HepG2 (cell line): ENCODE results near the gene UBAP1L. TPM values are rescaled to one million over a fixed set of nuclear protein-coding genes. Genes with fewer than 3 reads are reported as not detected.

Experiments
- CHD2 ChIP-seq: IDR thresholded peaks from 2 replicates; pipeline ENCODE4 v1.6.1; 2011; ENCODE audit warnings: low read depth, low read length, improper control_type of control experiment
- MEIS2 ChIP-seq: sonication (generic); formaldehyde crosslinking; IDR thresholded peaks from 2 replicates; pipeline ENCODE4 v1.9.0; 2021; ENCODE audit warnings: mild to moderate bottlenecking, missing genetic modification reagents
- NR1H2 ChIP-seq: sonication (generic); formaldehyde crosslinking; IDR thresholded peaks from 2 replicates; pipeline ENCODE4 v1.8.1; 2022; ENCODE audit warnings: low read depth, missing genetic modification reagents, borderline replicate concordance
- RFX1 ChIP-seq: fragments of 450-650 bp; IDR thresholded peaks from 2 replicates; pipeline ENCODE4 v1.6.1; 2017
- TIGD3 ChIP-seq: sonication (generic); formaldehyde crosslinking; IDR thresholded peaks from 2 replicates; pipeline ENCODE4 v1.5.1; 2020; ENCODE audit warnings: mild to moderate bottlenecking, missing genetic modification reagents, borderline replicate concordance
- ZKSCAN1 ChIP-seq: fragments of 150-350 bp; IDR thresholded peaks from 2 replicates; pipeline ENCODE4 v1.6.1; 2014; ENCODE audit warnings: low read length
- ZNF101 ChIP-seq: sonication (generic); formaldehyde crosslinking; IDR thresholded peaks from 2 replicates; pipeline ENCODE4 v1.4.0; 2020; ENCODE audit warnings: mild to moderate bottlenecking, low read depth, missing genetic modification reagents, borderline replicate concordance
- ZNF17 ChIP-seq: sonication (generic); formaldehyde crosslinking; IDR thresholded peaks from 2 replicates; pipeline ENCODE4 v1.5.0; 2020; ENCODE audit warnings: mild to moderate bottlenecking, missing genetic modification reagents
- ZNF251 ChIP-seq: sonication (generic); formaldehyde crosslinking; IDR thresholded peaks from 2 replicates; pipeline ENCODE4 v1.9.0; 2021; ENCODE audit warnings: mild to moderate bottlenecking, missing genetic modification reagents
- ZNF343 ChIP-seq: sonication (generic); formaldehyde crosslinking; IDR thresholded peaks from 2 replicates; pipeline ENCODE4 v1.4.0; 2020; ENCODE audit warnings: mild to moderate bottlenecking, missing genetic modification reagents
- ZNF546 ChIP-seq: sonication (generic); formaldehyde crosslinking; conservative IDR thresholded peaks from 2 replicates; pipeline ENCODE4 v1.8.1; 2023; ENCODE audit warnings: mild to moderate bottlenecking, missing genetic modification reagents
- ZNF562 ChIP-seq: sonication (generic); formaldehyde crosslinking; IDR thresholded peaks from 2 replicates; pipeline ENCODE4 v1.8.0; 2022; ENCODE audit warnings: missing genetic modification reagents, borderline replicate concordance
- ZNF639 ChIP-seq: conservative IDR thresholded peaks from 2 replicates; pipeline ENCODE4 v1.6.1; 2018; ENCODE audit warnings: missing genetic modification reagents
- ZNF644 ChIP-seq: IDR thresholded peaks from 2 replicates; pipeline ENCODE4 v1.6.1; 2016; ENCODE audit warnings: low read depth
- ZNF678 ChIP-seq: sonication (generic); formaldehyde crosslinking; IDR thresholded peaks from 2 replicates; pipeline ENCODE4 v1.4.0; 2020; ENCODE audit warnings: mild to moderate bottlenecking, missing genetic modification reagents
- ZNF691 ChIP-seq: sonication (generic); formaldehyde crosslinking; IDR thresholded peaks from 2 replicates; pipeline ENCODE4 v1.4.0; 2020; ENCODE audit warnings: missing genetic modification reagents, low read depth, mild to moderate bottlenecking, borderline replicate concordance
- ZNF766 ChIP-seq: sonication (generic); formaldehyde crosslinking; IDR thresholded peaks from 2 replicates; pipeline ENCODE4 v1.5.0; 2020; ENCODE audit warnings: missing genetic modification reagents, borderline replicate concordance
- ZNF772 ChIP-seq: sonication (generic); formaldehyde crosslinking; IDR thresholded peaks from 2 replicates; pipeline ENCODE4 v1.5.0; 2020; ENCODE audit warnings: mild to moderate bottlenecking, missing genetic modification reagents
- ZNF850 ChIP-seq: sonication (generic); formaldehyde crosslinking; conservative IDR thresholded peaks from 2 replicates; pipeline ENCODE4 v1.9.0; 2021; ENCODE audit warnings: mild to moderate bottlenecking, missing genetic modification reagents
- ZNF883 ChIP-seq: sonication (generic); formaldehyde crosslinking; IDR thresholded peaks from 2 replicates; pipeline ENCODE4 v1.5.1; 2020; ENCODE audit warnings: mild to moderate bottlenecking, missing genetic modification reagents; ENCODE audit errors: not compliant biosample characterization
- polyA plus RNA-seq, 8 experiments: library from polyadenylated mRNA; depleted of rRNA in 3 of 8; stranded (reverse) in 7 of 8; unstranded in 1 of 8; fragments of >200 nt; fragmentation: Illumina TruSeq in 4 of 8; extraction: Trizol in 4 of 8; gene quantifications; 2 replicates each; pipeline versions ENCODE4 v1.2.1 to v1.2.3, GENCODE V29; 2011 to 2016; ENCODE audit warnings: low read depth in 4 of 8, missing spikeins in 1 of 8, mixed read lengths in 1 of 8; ENCODE audit not compliant: insufficient read depth in 1 of 8
- total RNA-seq, 5 experiments: library from RNA; depleted of rRNA; stranded (reverse); fragments of >200 nt; fragmentation: Illumina TruSeq; extraction: Trizol; gene quantifications; 2 replicates each; pipeline ENCODE4 v1.2.3, GENCODE V29; 2016; ENCODE audit warnings: low read depth in 1 of 5
- TF ChIP-seq, protein P1 (sequence below): sonication (generic); formaldehyde crosslinking; IDR thresholded peaks from 2 replicates; pipeline ENCODE4 v1.4.0; 2020; ENCODE audit warnings: missing genetic modification reagents
- TF ChIP-seq, protein P2 (sequence below): sonication (generic); formaldehyde crosslinking; IDR thresholded peaks from 2 replicates; pipeline ENCODE4 v1.5.0; 2020; ENCODE audit warnings: mild to moderate bottlenecking, missing genetic modification reagents
- TF ChIP-seq, protein P3 (sequence below): sonication (generic); formaldehyde crosslinking; IDR thresholded peaks from 2 replicates; pipeline ENCODE4 v1.4.0; 2020; ENCODE audit warnings: mild to moderate bottlenecking, missing genetic modification reagents

UBAP1L gene
- total and polyA plus RNA-seq, 2 of the 13 experiments (the other 11 are each of a cell fraction or from before 2014, with no cell fraction given): 0.86 to 1.4 TPM

DNA sequence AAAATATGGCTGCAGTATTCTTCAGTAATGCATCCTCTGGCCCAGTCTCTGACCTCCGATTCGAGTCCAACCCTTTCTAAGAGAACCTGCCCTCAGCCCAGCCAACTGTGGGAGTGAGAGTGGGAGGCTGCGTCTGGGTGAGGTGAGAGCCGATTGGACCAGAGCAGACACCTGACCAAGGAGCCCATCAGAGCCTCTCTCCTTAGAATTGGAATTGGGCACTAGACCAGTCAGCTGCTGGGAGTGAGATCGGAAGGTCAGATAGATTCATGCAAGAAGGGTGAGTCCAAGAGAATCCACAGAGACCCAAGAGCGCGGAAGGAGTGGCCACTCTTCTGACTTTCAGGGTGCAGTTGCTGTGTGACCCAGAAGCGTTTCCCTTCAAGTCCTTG lies 57.5 kb downstream of the UBAP1L start (continued):
- TF ChIP-seq, protein P1, sequence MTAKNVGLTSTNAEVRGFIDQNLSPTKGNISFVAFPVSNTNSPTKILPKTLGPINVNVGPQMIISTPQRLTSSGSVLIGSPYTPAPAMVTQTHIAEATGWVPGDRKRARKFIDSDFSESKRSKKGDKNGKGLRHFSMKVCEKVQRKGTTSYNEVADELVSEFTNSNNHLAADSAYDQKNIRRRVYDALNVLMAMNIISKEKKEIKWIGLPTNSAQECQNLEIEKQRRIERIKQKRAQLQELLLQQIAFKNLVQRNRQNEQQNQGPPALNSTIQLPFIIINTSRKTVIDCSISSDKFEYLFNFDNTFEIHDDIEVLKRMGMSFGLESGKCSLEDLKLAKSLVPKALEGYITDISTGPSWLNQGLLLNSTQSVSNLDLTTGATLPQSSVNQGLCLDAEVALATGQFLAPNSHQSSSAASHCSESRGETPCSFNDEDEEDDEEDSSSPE (CRISPR knock-in tag): no peak
- no peak for TF ChIP-seq CHD2
- no peak for TF ChIP-seq ZKSCAN1
- TF ChIP-seq ZNF772: no peak
- TF ChIP-seq ZNF678: no peak
- no peak for TF ChIP-seq ZNF562 (CRISPR knock-in tag)
- no peak for TF ChIP-seq ZNF17 (CRISPR knock-in tag)
- no peak for TF ChIP-seq ZNF883
- TF ChIP-seq ZNF546 (CRISPR knock-in tag): no peak
- TF ChIP-seq, protein P2, sequence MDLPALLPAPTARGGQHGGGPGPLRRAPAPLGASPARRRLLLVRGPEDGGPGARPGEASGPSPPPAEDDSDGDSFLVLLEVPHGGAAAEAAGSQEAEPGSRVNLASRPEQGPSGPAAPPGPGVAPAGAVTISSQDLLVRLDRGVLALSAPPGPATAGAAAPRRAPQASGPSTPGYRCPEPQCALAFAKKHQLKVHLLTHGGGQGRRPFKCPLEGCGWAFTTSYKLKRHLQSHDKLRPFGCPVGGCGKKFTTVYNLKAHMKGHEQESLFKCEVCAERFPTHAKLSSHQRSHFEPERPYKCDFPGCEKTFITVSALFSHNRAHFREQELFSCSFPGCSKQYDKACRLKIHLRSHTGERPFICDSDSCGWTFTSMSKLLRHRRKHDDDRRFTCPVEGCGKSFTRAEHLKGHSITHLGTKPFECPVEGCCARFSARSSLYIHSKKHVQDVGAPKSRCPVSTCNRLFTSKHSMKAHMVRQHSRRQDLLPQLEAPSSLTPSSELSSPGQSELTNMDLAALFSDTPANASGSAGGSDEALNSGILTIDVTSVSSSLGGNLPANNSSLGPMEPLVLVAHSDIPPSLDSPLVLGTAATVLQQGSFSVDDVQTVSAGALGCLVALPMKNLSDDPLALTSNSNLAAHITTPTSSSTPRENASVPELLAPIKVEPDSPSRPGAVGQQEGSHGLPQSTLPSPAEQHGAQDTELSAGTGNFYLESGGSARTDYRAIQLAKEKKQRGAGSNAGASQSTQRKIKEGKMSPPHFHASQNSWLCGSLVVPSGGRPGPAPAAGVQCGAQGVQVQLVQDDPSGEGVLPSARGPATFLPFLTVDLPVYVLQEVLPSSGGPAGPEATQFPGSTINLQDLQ (CRISPR knock-in tag): no peak
- TF ChIP-seq ZNF101 (CRISPR knock-in tag): no peak
- TF ChIP-seq ZNF639 (CRISPR knock-in tag): no peak
- TF ChIP-seq, protein P3, sequence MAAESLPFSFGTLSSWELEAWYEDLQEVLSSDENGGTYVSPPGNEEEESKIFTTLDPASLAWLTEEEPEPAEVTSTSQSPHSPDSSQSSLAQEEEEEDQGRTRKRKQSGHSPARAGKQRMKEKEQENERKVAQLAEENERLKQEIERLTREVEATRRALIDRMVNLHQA: no peak
- TF ChIP-seq ZNF850 (CRISPR knock-in tag): no peak
- no peak for TF ChIP-seq ZNF766 (CRISPR knock-in tag)
- no peak for TF ChIP-seq RFX1
- no peak for TF ChIP-seq MEIS2 (CRISPR knock-in tag)
- no peak for TF ChIP-seq TIGD3 (CRISPR knock-in tag)
- TF ChIP-seq ZNF644 (CRISPR knock-in tag): no peak
- TF ChIP-seq ZNF343 (CRISPR knock-in tag): no peak
- no peak for TF ChIP-seq ZNF251 (CRISPR knock-in tag)
- 0 out of 2 replicates have a peak, but pooled peaks have one; percentile 10 for TF ChIP-seq ZNF691
- TF ChIP-seq NR1H2: no peak
